ENCODE measurements around the gene GORAB.

GRCh38 chr1:170511038-170511437 lies 20.9 kb upstream of the GORAB start:
- TF ChIP-seq POLR2AphosphoS5 (IDR thresholded peaks at IDR 0.05; ENCODE audit: low read depth, low read length) (no peak), PRDM10 (CRISPR knock-in tag; IDR thresholded peaks at IDR 0.05; ENCODE audit: low read depth) (no peak), ZNF10 (CRISPR knock-in tag; IDR thresholded peaks at IDR 0.05; ENCODE audit: borderline replicate concordance, low read depth) (no peak), SP1 (IDR thresholded peaks at IDR 0.05) (no peak), SP1 (CRISPR knock-in tag; IDR thresholded peaks at IDR 0.05) (no peak), ZNF142 (CRISPR knock-in tag; IDR thresholded peaks at IDR 0.05) (no peak), MYNN (CRISPR knock-in tag; IDR thresholded peaks at IDR 0.05; ENCODE audit: low read depth) (no peak), NR1H2 (CRISPR knock-in tag; IDR thresholded peaks at IDR 0.05; ENCODE audit: borderline replicate concordance, low read depth) (no peak)

Measured in HepG2 (cell line).